Suprapubic skin (tissue), 4 donors: ENCODE results near the gene C8G.

Experiments used
- CTCF ChIP-seq, 2 donors: fragments of 200-600 bp in 1 of 2; fragments of 450-650 bp in 1 of 2; sonication (generic) in 1 of 2; IDR thresholded peaks; one replicate each; pipeline ENCODE4 v1.5.1; 2016 to 2019; ENCODE audit warnings: antibody characterized with exemption in 2 of 2, mild to moderate bottlenecking in 1 of 2, moderate library complexity in 1 of 2
- EP300 ChIP-seq: sonication (generic); formaldehyde crosslinking; IDR thresholded peaks from one replicate; pipeline ENCODE4 v1.6.1; 2017; ENCODE audit warnings: antibody characterized with exemption
- POLR2A ChIP-seq, 2 donors: fragments of 450-650 bp; IDR thresholded peaks; one replicate each; pipeline ENCODE4 v1.6.1; 2017; ENCODE audit warnings: antibody characterized with exemption in 2 of 2, mild to moderate bottlenecking in 2 of 2, moderate library complexity in 2 of 2
- POLR2AphosphoS5 ChIP-seq, 3 donors: sonication (generic); formaldehyde crosslinking; IDR thresholded peaks; one replicate each; pipeline ENCODE4 v1.6.1; 2017; ENCODE audit warnings: antibody characterized with exemption in 3 of 3

DNA sequence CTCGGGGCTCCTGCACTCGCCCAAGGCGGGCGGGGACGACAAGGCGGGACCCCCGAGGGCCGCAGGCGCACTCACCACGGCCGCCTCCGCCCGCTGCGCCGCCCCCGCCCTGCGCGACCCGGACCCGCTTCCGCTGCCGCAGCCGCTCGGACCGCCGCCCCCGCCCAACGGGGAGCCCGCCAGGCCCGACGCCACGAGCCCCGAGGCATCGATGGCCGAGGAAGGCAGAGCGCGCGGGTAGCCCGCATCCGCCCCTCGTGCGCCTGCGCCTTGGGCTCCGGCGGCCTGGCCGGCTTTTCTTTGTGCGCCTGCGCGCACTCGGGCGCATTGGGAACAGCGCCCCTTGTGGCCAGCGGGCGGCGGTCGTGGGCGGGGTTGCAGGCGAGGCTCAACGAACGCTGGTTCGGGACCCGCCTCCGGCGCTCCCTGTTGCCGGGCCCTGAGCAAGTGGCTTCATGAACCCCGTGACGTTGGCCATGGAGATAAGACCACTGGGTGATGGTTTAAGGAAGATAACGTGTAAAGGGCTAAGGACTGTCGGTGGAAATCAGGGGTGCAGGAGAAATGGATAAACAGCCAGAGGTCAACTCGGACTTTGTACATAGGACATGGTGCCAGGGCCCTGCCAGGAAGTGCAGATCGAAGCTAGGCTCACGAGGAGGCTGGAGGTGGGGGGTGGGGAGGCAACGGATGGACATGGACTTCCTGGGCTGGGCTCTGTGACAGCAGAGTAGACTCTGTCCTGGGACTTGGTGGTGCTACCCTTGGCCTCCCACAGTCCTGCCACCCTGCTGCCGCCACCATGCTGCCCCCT, at the start of gene C8G, which contains the start of gene FBXW5:
- TF ChIP-seq CTCF (IDR thresholded peaks at IDR 0.05) (peak; percentile 97 to 100), POLR2A (IDR thresholded peaks at IDR 0.05) (peak in 1 of 2 donors; percentile 56), POLR2AphosphoS5 (IDR thresholded peaks at IDR 0.05) (peak in 1 of 3 donors; percentile 23), EP300 (no peak)
